AG08395 (cell line): ENCODE measurements around the gene OGDH.

Experiments used
- DNase-seq: peaks from one replicate; pipeline ENCODE4 v3.0.0; 2012; ENCODE audit warnings: mixed read lengths, low spot score

The OGDH gene

DNA sequence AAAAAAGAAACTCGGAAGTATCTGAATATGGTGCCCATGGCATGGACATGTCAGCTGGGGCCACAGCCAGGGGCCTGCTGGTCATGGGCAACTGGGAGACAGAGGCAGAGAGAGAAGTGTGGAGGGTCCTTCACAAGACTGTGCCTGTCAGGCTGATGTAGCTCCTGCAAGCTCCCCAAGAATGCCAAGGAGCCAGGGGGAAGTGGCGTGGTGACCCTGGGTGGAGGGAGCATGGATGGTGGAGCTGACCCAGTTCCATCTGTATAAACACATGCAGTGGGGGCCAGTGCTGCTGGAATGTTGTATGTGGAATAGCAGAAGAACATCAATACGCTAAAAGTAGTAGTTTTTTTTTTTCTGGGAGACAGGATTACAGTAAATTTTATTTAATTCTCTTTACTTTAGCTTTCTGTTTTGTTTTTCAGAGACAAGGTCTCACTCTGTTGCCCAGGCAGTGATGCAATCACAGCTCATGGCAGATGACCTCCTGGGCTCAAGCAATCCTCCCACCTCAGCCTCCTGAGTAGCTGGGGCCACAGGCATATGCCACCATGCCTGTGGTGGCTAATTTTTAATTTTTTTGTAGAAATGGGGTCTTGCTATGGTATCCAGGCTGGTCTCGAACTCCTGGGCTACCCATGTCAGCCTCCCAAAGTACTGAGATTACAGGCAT lies 131.8 kb downstream of the OGDH start:
- no peak for DNase-seq

GRCh38 chr7:44738876-44739665 lies 132.6 kb downstream of the OGDH start:
- DNase-seq: no peak

GRCh38 chr7:44740055-44740454 lies 133.6 kb downstream of the OGDH start:
- no peak for DNase-seq

- DNase-seq: no peak
Observed at GRCh38 chr7:44743750-44744149, 137.3 kb downstream of the OGDH start.

- DNase-seq: peak; percentile 98
Observed at GRCh38 chr7:44748045-44748947, 141.9 kb downstream of the OGDH start, which contains the start of gene ZMIZ2. ZMIZ2 (plus strand) TSS chr7:44748847; CDS start chr7:44756250, 7,403 bp downstream.

GRCh38 chr7:44748948-44749731 lies 142.7 kb downstream of the OGDH start:
- no peak for DNase-seq

DNA sequence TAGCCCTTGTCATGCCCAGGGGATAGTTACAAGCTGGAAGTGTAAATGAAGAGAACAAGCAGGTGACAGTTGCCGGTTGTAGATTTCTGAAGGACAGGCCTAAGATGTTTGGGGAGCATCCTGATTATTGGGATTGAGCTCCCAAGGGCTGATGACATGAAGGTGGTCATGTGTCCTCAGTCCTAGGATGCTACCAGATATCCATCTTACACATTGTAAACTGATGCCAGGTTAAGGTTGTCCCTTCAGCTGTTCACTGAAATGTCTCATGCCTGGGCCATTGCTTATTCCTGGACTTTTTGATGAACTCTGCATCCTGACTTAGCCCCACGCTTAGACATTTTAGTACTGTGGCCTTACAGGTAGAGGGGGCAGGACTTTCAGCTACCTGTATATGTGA lies 143.6 kb downstream of the OGDH start:
- DNase-seq: no peak

DNA sequence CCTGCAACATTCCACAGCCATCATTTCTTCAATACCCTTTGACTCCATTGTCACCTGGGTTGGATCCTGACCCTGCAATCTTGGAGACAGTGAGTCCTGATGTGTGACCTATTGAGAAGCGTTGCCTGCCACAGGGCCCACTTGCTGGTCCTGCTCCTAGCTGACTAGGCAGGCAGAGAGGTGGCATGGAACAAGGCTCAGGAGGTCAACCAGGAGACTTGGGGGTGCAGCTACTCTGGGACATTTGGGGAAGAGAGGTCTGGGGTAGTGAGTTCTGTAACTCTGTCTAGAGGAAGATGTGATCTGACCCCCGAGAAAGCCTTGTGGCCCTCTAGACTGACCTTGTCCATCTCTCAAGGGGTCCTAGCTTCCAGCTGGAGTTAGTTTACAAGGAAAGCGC lies 144.0 kb downstream of the OGDH start:
- DNase-seq: no peak

DNA sequence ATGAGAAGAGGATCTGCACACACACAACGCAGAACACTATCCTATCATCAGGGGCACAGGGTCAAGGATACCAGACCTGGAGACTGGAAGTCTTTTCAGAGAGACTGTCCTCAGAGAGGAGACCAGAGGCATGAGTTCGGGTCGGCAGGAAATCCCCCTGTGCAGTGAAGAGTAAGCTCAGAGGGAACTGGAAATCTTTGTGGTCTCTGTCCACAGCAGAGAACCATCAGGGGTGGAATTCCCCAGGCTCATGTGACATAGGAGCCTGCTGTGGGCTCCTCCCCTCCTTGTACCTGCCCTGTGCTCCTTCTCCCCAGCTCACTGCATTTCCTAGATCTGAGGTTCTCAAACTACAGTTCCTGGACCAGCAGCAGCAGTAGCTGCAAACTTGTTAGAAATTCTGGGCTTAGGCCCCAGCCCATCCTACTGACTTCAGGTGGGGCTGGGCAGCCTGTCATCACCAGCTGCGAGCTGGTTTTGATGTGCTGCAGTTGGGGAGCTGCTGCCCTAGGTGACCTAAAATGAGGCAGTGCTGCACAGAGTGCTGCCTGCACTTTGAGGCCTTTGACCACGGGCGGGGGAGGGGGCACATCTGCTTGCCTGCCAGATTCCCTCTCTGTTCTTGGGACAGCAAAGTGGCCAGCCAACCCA lies 144.6 kb downstream of the OGDH start:
- DNase-seq: no peak

- no peak for DNase-seq
Observed at GRCh38 chr7:44752822-44753221, 146.4 kb downstream of the OGDH start.

GRCh38 chr7:44754802-44755697 lies 148.6 kb downstream of the OGDH start:
- no peak for DNase-seq

GRCh38 chr7:44755698-44756627 lies 149.5 kb downstream of the OGDH start:
- DNase-seq: no peak

DNA sequence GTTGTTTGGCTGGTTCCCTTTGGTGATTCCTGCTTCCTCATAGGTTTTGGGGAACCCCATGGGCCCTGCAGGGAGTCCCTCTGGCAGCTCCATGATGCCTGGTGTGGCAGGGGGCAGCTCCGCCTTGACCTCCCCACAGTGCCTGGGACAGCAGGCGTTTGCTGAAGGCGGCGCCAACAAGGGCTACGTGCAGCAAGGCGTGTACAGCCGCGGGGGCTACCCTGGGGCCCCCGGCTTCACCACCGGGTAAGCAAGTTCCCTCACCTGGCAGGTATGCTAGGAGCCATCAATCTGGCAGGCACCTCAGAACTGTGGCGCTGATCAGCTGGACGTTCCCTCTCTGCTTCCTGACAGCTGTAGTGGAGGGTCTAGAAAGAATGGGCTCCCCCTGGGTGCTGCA lies 150.5 kb downstream of the OGDH start:
- DNase-seq: no peak

- DNase-seq: no peak
Observed at GRCh38 chr7:44757311-44757710, 150.9 kb downstream of the OGDH start.

- no peak for DNase-seq
Observed at GRCh38 chr7:44757739-44758138, 151.3 kb downstream of the OGDH start.
